Activated T-helper 2 cell treated with anti-CD3 and anti-CD28 coated beads, Interferon-gamma antibody, Interleukin-2, Interleukin-4, amounts not matched to agents 10 μg/mL and 5 μg/mL and 100 μg/mL, durations not matched to agents 14 hours and 24 hours and 36 hours (primary cell): Measurements from ENCODE around the gene UGT1A6. TPM values are rescaled to one million over a fixed set of nuclear protein-coding genes. Genes with fewer than 3 reads are reported as not detected.
"Not testable (repeated sequence)": the region's sequence is repeated elsewhere in the genome, so short reads cannot be mapped to it uniquely, and the experiment has no call there.

Experiments used
- DNase-seq: peaks from one replicate; pipeline ENCODE4 v3.0.0; 2021; ENCODE audit warnings: low spot score
- H3K27ac Mint-ChIP-seq: one replicate; pipeline ENCODE4 v1.8.0; 2021; ENCODE audit warnings: mixed read lengths
- H3K27me3 Mint-ChIP-seq: one replicate; pipeline ENCODE4 v1.8.0; 2021; ENCODE audit warnings: low read depth, mixed read lengths
- H3K36me3 Mint-ChIP-seq: one replicate; pipeline ENCODE4 v1.8.0; 2021; ENCODE audit warnings: low read depth, mixed read lengths
- H3K4me1 Mint-ChIP-seq: one replicate; pipeline ENCODE4 v1.8.0; 2021; ENCODE audit warnings: low read depth, mixed read lengths
- H3K4me3 Mint-ChIP-seq: one replicate; pipeline ENCODE4 v1.8.0; 2021; ENCODE audit warnings: low read depth, mild to moderate bottlenecking, moderate library complexity, mixed read lengths
- H3K9me3 Mint-ChIP-seq: one replicate; pipeline ENCODE4 v1.8.0; 2021; ENCODE audit warnings: mixed read lengths
- intact Hi-C: fragments of 100-400 bp; cut with micrococcal nuclease; formaldehyde crosslinking; loops from one replicate; pipeline ENCODE4 v1.15.1; 2023
- total RNA-seq: library from RNA; stranded (reverse); gene quantifications from 2 replicates; pipeline ENCODE4 v1.2.3, GENCODE V29; 2022

UGT1A6 gene
- total RNA-seq, 1 donor from 2014 or later: not detected

DNA sequence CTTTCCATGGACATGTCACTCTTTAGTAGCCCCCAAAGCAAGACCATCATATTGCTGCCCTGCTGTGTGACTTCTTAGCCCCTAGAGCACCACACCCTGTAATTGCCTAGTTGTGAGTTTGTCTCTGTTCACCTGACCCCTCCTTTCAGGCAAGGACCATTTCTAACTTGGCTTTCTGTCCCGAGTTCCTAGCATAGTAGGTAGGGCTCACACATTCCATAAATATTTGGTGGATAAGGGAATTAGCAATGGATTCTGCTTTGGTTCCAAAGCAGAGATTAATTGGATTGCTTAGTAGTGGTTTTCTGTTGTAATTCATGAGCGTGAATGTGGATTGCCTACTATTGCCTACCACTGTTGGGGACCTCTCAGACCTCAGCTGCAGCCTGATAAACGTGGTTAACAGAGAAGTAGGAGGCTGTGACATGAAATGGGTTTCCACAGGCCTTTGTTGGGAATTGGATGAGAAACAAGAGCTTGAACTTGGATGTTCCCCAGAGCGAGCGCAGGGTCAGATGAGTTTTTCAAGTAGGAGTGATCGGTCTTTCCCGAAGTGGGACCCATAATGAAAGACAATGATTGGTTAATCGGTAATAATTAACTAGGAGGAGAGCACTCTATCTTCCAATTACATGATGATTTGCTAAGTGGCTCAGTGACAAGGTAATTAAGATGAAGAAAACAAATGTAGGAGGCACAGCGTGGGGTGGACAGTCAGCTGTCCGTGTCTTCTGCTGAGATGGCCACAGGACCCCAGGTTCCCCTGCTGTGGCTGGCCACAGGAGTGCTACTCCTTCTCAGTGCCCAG lies 54.0 kb downstream of the UGT1A6 start:
- H3K27ac Mint-ChIP-seq: no peak overlapping the region
- no peaks in the 10 kb centered on the region for H3K4me1 Mint-ChIP-seq
- intact Hi-C loops: no loop called here
- no peak overlapping the region for H3K4me3 Mint-ChIP-seq
- no peaks in the 10 kb centered on the region for H3K36me3 Mint-ChIP-seq
- peaks cover 18% of the 10 kb centered on the region for H3K9me3 Mint-ChIP-seq
- peaks cover 6% of the 10 kb centered on the region for H3K27me3 Mint-ChIP-seq
- no peak for DNase-seq

DNA sequence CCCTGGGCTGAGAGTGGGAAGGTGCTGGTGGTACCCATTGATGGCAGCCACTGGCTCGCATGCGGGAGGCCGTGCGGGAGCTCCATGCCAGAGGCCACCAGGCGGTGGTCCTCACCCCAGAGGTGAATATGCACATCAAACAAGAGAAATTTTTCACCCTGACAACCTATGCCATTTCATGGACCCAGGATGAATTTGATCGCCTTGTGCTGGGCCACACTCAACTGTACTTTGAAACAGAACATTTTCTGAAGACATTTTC lies 54.5 kb downstream of the UGT1A6 start:
- intact Hi-C loops: no loop called here
- Mint-ChIP-seq H3K36me3 (no peaks in the 10 kb centered on the region), H3K27me3 (peaks cover 6% of the 10 kb centered on the region), H3K4me1 (no peaks in the 10 kb centered on the region), H3K27ac (no peak overlapping the region), H3K4me3 (no peak overlapping the region), H3K9me3 (peaks cover 21% of the 10 kb centered on the region)
- no peak for DNase-seq

DNA sequence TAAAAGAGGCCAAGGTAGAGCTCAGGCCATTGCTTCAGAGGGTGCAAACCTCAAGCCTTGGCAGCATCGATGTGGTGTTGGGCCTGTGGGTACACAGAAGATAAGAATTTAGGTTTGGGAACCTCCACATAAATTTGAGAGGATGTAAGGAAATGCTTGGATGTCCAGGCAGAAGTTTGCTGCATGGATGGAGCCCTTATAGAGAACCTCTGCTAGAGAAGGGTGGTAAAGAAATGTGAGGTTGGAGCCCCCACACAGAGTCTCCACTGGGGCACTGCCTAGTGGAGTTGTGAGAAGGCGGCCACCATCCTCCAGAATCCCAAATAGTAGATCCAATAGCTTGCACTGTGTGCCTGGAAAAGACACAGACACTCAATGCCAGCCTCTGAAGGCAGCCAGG lies 58.0 kb downstream of the UGT1A6 start:
- intact Hi-C loops, H3K27ac Mint-ChIP-seq, H3K4me1 Mint-ChIP-seq, H3K27me3 Mint-ChIP-seq, DNase-seq, H3K36me3 Mint-ChIP-seq, H3K4me3 Mint-ChIP-seq: not testable (repeated sequence)
- peaks cover 21% of the 10 kb centered on the region for H3K9me3 Mint-ChIP-seq

DNA sequence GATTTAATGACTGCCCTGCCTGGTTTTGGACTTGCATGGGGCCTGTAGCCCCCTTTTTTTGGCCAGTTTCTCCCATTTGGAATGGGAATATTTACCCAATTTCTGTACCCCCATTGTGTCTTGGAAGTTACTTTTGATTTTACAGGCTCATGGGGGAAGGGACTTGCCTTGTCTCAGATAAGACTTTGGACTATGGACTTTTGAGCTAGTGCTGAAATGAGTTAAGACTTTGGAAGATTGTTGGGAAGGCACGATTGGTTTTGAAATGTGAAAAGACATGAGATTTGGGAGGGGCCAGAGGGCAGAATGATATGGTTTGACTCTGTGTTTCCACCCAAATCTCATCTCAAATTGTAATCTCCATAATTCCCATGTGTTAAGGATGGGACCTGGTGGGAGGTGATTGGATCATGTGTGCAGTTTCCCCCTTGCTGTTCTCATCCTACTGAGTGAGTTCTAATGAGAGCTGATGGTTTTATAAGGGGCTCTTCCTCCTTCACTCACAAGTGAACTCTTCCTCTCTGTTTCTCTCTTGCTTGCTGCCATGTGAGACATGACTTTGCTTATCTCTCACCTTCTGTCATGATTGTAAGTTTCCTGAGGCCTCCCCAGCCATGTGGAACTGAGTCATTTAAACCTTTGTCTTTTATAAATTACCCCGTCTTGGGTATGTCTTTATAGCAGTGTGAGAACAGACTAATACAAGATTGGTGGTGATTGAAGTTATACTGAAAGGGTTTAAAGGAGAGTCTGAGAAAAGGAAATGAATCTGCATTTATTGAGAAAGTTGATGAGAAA lies 58.7 kb downstream of the UGT1A6 start:
- H3K27me3 Mint-ChIP-seq, H3K4me3 Mint-ChIP-seq, H3K36me3 Mint-ChIP-seq, intact Hi-C loops, H3K27ac Mint-ChIP-seq, H3K4me1 Mint-ChIP-seq, DNase-seq: not testable (repeated sequence)
- peaks cover 21% of the 10 kb centered on the region for H3K9me3 Mint-ChIP-seq

- Mint-ChIP-seq H3K27me3 (no peaks in the 10 kb centered on the region), H3K36me3 (no peaks in the 10 kb centered on the region)
Measured at GRCh38 chr2:233754872-233755611, 62.4 kb downstream of the UGT1A6 start.

GRCh38 chr2:233756429-233757081 lies 63.9 kb downstream of the UGT1A6 start:
- H3K4me3 Mint-ChIP-seq: no peak overlapping the region
- no peaks in the 10 kb centered on the region for H3K27me3 Mint-ChIP-seq
- no peaks in the 10 kb centered on the region for H3K36me3 Mint-ChIP-seq
- DNase-seq: no peak
- intact Hi-C loops: no loop called here
- no peak overlapping the region for H3K27ac Mint-ChIP-seq
- peaks cover 5% of the 10 kb centered on the region for H3K9me3 Mint-ChIP-seq
- H3K4me1 Mint-ChIP-seq: no peaks in the 10 kb centered on the region

More at GRCh38 chr2:233754872-233755611, 62.4 kb downstream of the UGT1A6 start:
- Mint-ChIP-seq H3K4me3 (no peak overlapping the region), H3K27ac (no peak overlapping the region), H3K9me3 (peaks cover 15% of the 10 kb centered on the region), H3K4me1 (no peaks in the 10 kb centered on the region)
- intact Hi-C loops: no loop called here
- no peak for DNase-seq

DNA sequence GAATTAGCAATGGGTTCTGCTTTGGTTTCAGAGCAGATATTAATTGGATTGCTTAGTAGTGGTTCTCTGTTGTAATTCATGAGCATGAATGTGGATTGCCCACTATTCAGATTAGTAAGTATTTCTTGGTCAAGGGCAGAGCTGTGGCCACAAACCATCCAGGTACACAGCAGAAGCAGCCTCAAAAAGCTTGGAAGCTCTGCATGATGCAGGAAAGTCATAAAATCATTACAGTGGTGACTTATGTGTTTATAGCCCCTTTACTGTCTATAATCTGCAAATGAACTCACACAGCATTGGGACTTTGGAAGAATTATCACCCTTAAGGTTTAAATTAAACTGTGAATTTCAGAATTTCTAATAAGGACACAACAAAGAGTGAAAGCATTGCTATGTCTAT lies 65.5 kb downstream of the UGT1A6 start:
- no peaks in the 10 kb centered on the region for H3K27me3 Mint-ChIP-seq

GRCh38 chr2:233758849-233759248 lies 66.2 kb downstream of the UGT1A6 start:
- no peaks in the 10 kb centered on the region for H3K36me3 Mint-ChIP-seq

More for the DNA sequence above, 65.5 kb downstream of the UGT1A6 start:
- H3K4me1 Mint-ChIP-seq: no peaks in the 10 kb centered on the region
- no peak overlapping the region for H3K4me3 Mint-ChIP-seq
- H3K36me3 Mint-ChIP-seq: no peaks in the 10 kb centered on the region
- H3K9me3 Mint-ChIP-seq: no peaks in the 10 kb centered on the region
- no peak for DNase-seq
- H3K27ac Mint-ChIP-seq: no peak overlapping the region
- intact Hi-C loops: no loop called here

GRCh38 chr2:233760043-233760442 lies 67.4 kb downstream of the UGT1A6 start, which contains the start of gene UGT1A1:
Gene UGT1A1 (plus strand): TSS chr2:233760270. CDS start chr2:233760288, 18 bp downstream.
- intact Hi-C loops: no loop called here
- Mint-ChIP-seq H3K27me3 (peaks cover 6% of the 10 kb centered on the region), H3K27ac (no peak within 1 kb of the TSS), H3K4me3 (no peak within 1 kb of the TSS), H3K9me3 (no peaks in the 10 kb centered on the region), H3K36me3 (no peaks in the 10 kb centered on the region), H3K4me1 (peaks cover 3% of the 10 kb centered on the region)
- no peak for DNase-seq

More at GRCh38 chr2:233758849-233759248, 66.2 kb downstream of the UGT1A6 start:
- no peak overlapping the region for H3K4me3 Mint-ChIP-seq
- H3K9me3 Mint-ChIP-seq: no peaks in the 10 kb centered on the region
- H3K27me3 Mint-ChIP-seq: peaks cover 4% of the 10 kb centered on the region
- no peak overlapping the region for H3K27ac Mint-ChIP-seq
- intact Hi-C loops: no loop called here
- no peaks in the 10 kb centered on the region for H3K4me1 Mint-ChIP-seq
- no peak for DNase-seq

- no peak for DNase-seq
- Mint-ChIP-seq H3K27me3 (peaks cover 6% of the 10 kb centered on the region), H3K36me3 (no peaks in the 10 kb centered on the region), H3K9me3 (no peaks in the 10 kb centered on the region), H3K4me3 (no peak overlapping the region), H3K27ac (no peak overlapping the region), H3K4me1 (peaks cover 3% of the 10 kb centered on the region)
- intact Hi-C loops: no loop called here
Measured at GRCh38 chr2:233761040-233761769, 68.5 kb downstream of the UGT1A6 start.

- DNase-seq: no peak
- Mint-ChIP-seq H3K4me1 (peaks cover 3% of the 10 kb centered on the region), H3K4me3 (no peak overlapping the region), H3K27ac (no peak overlapping the region), H3K27me3 (peaks cover 6% of the 10 kb centered on the region), H3K36me3 (no peaks in the 10 kb centered on the region), H3K9me3 (no peaks in the 10 kb centered on the region)
- intact Hi-C loops: no loop called here
Measured at GRCh38 chr2:233764264-233764663, 71.6 kb downstream of the UGT1A6 start.

DNA sequence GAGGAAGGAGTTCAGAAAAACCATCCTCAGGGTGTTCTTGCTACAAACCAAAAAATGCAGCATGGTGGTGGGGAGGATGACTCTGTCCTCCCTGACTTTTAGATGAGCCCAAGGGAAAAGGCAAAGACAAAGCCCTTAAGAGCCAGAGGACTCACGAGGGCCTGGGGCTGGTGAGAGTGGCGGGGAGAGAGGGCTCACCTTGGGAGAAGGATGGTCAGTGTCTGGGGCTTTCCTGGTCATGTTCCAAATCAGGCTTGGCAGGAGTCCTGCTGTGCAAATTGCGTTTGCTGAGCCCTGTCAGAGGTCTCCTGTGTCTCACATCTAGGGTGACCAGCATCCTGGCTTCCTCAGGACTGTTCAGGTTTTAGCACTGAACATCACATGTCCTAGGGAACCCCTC lies 72.1 kb downstream of the UGT1A6 start:
- Mint-ChIP-seq H3K27me3 (peaks cover 6% of the 10 kb centered on the region), H3K27ac (no peak overlapping the region), H3K9me3 (no peaks in the 10 kb centered on the region), H3K4me3 (no peak overlapping the region), H3K36me3 (no peaks in the 10 kb centered on the region), H3K4me1 (peaks cover 3% of the 10 kb centered on the region)
- intact Hi-C loops: no loop called here
- no peak for DNase-seq
